Loucy (cell line): ENCODE data around the gene ARHGEF26.

Experiments used
- H2AFZ ChIP-seq: fragments of 200-600 bp; sonication (generic); 2 replicates; pipeline ENCODE4 v1.6.0; 2016; ENCODE audit warnings: antibody characterized with exemption, mild to moderate bottlenecking, low read length, moderate library complexity
- H3F3A ChIP-seq: fragments of 200-600 bp; 2 replicates; pipeline ENCODE4 v1.6.0; 2016; ENCODE audit warnings: antibody characterized with exemption, low read depth, mild to moderate bottlenecking
- H3K27me3 ChIP-seq: fragments of 200-600 bp; sonication (generic); 2 replicates; pipeline ENCODE4 v1.6.1; 2014; ENCODE audit warnings: low read length, mild to moderate bottlenecking; ENCODE audit not compliant: insufficient read depth, poor library complexity, severe bottlenecking
- H3K36me3 ChIP-seq: fragments of 200-600 bp; sonication (generic); 2 replicates; pipeline ENCODE4 v1.6.1; 2016; ENCODE audit warnings: low read length; ENCODE audit not compliant: insufficient read depth
- H3K4me1 ChIP-seq: fragments of 200-600 bp; sonication (generic); 2 replicates; pipeline ENCODE4 v1.5.1; 2014; ENCODE audit warnings: low read length, mild to moderate bottlenecking; ENCODE audit not compliant: insufficient read depth, poor library complexity, severe bottlenecking
- H3K4me2 ChIP-seq: fragments of 200-600 bp; sonication (generic); 2 replicates; pipeline ENCODE4 v1.6.0; 2014; ENCODE audit warnings: antibody characterized with exemption, low read length, low read depth, mild to moderate bottlenecking; ENCODE audit not compliant: poor library complexity, severe bottlenecking
- H3K4me3 ChIP-seq: fragments of 200-600 bp; sonication (generic); 2 replicates; pipeline ENCODE4 v1.5.1; 2014; ENCODE audit warnings: low read length, mild to moderate bottlenecking, mixed read lengths; ENCODE audit not compliant: poor library complexity, severe bottlenecking
- H3K79me2 ChIP-seq: fragments of 200-600 bp; sonication (generic); 2 replicates; pipeline ENCODE4 v1.6.1; 2014; ENCODE audit warnings: low read length; ENCODE audit not compliant: insufficient read depth
- H3K9ac ChIP-seq: fragments of 200-600 bp; sonication (generic); 2 replicates; pipeline ENCODE4 v1.6.0; 2014; ENCODE audit warnings: mild to moderate bottlenecking, low read depth, low read length, moderate library complexity; ENCODE audit not compliant: poor library complexity, severe bottlenecking
- H3K9me2 ChIP-seq: fragments of 200-600 bp; sonication (generic); replicated peaks from 2 replicates; pipeline ENCODE4 v1.6.1; 2016; ENCODE audit warnings: low read depth, low read length, mixed read lengths
- H3K9me3 ChIP-seq: fragments of 200-600 bp; sonication (generic); 2 replicates; pipeline ENCODE4 v1.6.1; 2014; ENCODE audit warnings: mild to moderate bottlenecking, antibody characterized with exemption, low read length, low read depth; ENCODE audit not compliant: insufficient read depth
- H4K20me1 ChIP-seq: fragments of 200-600 bp; sonication (generic); 2 replicates; pipeline ENCODE4 v1.6.0; 2014; ENCODE audit warnings: antibody characterized with exemption, low read length, mild to moderate bottlenecking; ENCODE audit not compliant: insufficient read depth, poor library complexity, severe bottlenecking
- CTCF ChIP-seq: fragments of 200-600 bp; sonication (generic); conservative IDR thresholded peaks from 2 replicates; pipeline ENCODE4 v1.5.1; 2014; ENCODE audit warnings: mild to moderate bottlenecking, antibody characterized with exemption, low read length
- EZH2phosphoT487 ChIP-seq: fragments of 200-600 bp; IDR thresholded peaks from 2 replicates; pipeline ENCODE4 v1.6.1; 2018; ENCODE audit warnings: antibody characterized with exemption, mild to moderate bottlenecking, moderate library complexity, borderline replicate concordance

ARHGEF26 gene

GRCh38 chr3:154148541-154148940 is 27.4 kb downstream of the ARHGEF26 start:
- Histone ChIP-seq H3K27me3 (no peaks in the 10 kb centered on the region), H3K79me2 (no peaks in the 10 kb centered on the region), H3K4me2 (no peak overlapping the region), H4K20me1 (no peaks in the 10 kb centered on the region), H3K4me3 (no peak overlapping the region), H2AFZ (no peak overlapping the region), H3K9me2 (no peaks in the 10 kb centered on the region), H3K9ac (no peak overlapping the region), H3K9me3 (no peaks in the 10 kb centered on the region), H3K36me3 (no peaks in the 10 kb centered on the region), H3K4me1 (no peaks in the 10 kb centered on the region), H3F3A (no peaks in the 10 kb centered on the region)
- no peak for TF ChIP-seq CTCF
- no peak for TF ChIP-seq EZH2phosphoT487

GRCh38 chr3:154149286-154149685 is 28.1 kb downstream of the ARHGEF26 start:
- Histone ChIP-seq H4K20me1 (no peaks in the 10 kb centered on the region), H3F3A (no peaks in the 10 kb centered on the region), H3K4me3 (no peak overlapping the region), H3K36me3 (no peaks in the 10 kb centered on the region), H3K9me3 (no peaks in the 10 kb centered on the region), H3K4me1 (no peaks in the 10 kb centered on the region), H2AFZ (no peak overlapping the region), H3K4me2 (no peak overlapping the region), H3K79me2 (no peaks in the 10 kb centered on the region), H3K9me2 (no peaks in the 10 kb centered on the region), H3K27me3 (no peaks in the 10 kb centered on the region), H3K9ac (no peak overlapping the region)
- TF ChIP-seq CTCF: no peak
- TF ChIP-seq EZH2phosphoT487: no peak

GRCh38 chr3:154151969-154152368 is 30.8 kb downstream of the ARHGEF26 start:
- no peaks in the 10 kb centered on the region for H3K4me1 ChIP-seq
- no peaks in the 10 kb centered on the region for H3K27me3 ChIP-seq
- no peaks in the 10 kb centered on the region for H3K79me2 ChIP-seq
- H3K9ac ChIP-seq: no peak overlapping the region
- no peak for TF ChIP-seq EZH2phosphoT487
- TF ChIP-seq CTCF: no peak
- H3K36me3 ChIP-seq: no peaks in the 10 kb centered on the region
- no peaks in the 10 kb centered on the region for H4K20me1 ChIP-seq
- no peaks in the 10 kb centered on the region for H3K9me2 ChIP-seq
- no peak overlapping the region for H3K4me2 ChIP-seq
- no peak overlapping the region for H3K4me3 ChIP-seq
- no peaks in the 10 kb centered on the region for H3F3A ChIP-seq
- no peak overlapping the region for H2AFZ ChIP-seq
- H3K9me3 ChIP-seq: no peaks in the 10 kb centered on the region
